H1 (cell line): Measurements from ENCODE around the gene GRM4. TPM values are rescaled to one million over a fixed set of nuclear protein-coding genes. Genes with fewer than 3 reads are reported as not detected.

Source experiments
- ATF2 ChIP-seq: IDR thresholded peaks from 2 replicates; pipeline ENCODE4 v1.6.1; 2012; ENCODE audit warnings: low read length, inconsistent platforms
- polyA plus RNA-seq, 7 experiments: library from polyadenylated mRNA; depleted of rRNA in 3 of 7; stranded (reverse) in 5 of 7; unstranded in 2 of 7; fragments of >200 nt in 5 of 7; fragments of 200-250 nt in 2 of 7; gene quantifications; 1 replicate in 5 of 7; 2 replicates in 1 of 7; 4 replicates in 1 of 7; pipeline versions ENCODE4 v1.2.1 to v1.2.3, GENCODE V29; 2011 to 2013; ENCODE audit warnings: missing spikeins in 2 of 7, mixed read lengths in 2 of 7
- total RNA-seq: library from RNA; stranded (reverse); fragmentation: NEBNext Ultra II Directional; extraction: Animal tissue kit (Norgen Biotek cat#: 25700); gene quantifications from 2 replicates; pipeline ENCODE4 v1.2.1, GENCODE V29; 2021
- TF ChIP-seq, protein P1 (sequence below): IDR thresholded peaks from 2 replicates; pipeline ENCODE4 v1.6.1; 2011; ENCODE audit warnings: low read length, improper control_type of control experiment
- TF ChIP-seq, protein P2 (sequence below): fragments of 300-600 bp; sonication (generic); IDR thresholded peaks from 2 replicates; pipeline ENCODE4 v1.7.1; 2012; ENCODE audit warnings: low read length, moderate library complexity, mild to moderate bottlenecking, inconsistent platforms; ENCODE audit not compliant: insufficient replicate concordance

GRM4 gene
- total and polyA plus RNA-seq, 2 of the 8 experiments (the other 6 are each of a cell fraction or from before 2014, with no cell fraction given): 19.6 to 21.5 TPM

- TF ChIP-seq, protein P1, sequence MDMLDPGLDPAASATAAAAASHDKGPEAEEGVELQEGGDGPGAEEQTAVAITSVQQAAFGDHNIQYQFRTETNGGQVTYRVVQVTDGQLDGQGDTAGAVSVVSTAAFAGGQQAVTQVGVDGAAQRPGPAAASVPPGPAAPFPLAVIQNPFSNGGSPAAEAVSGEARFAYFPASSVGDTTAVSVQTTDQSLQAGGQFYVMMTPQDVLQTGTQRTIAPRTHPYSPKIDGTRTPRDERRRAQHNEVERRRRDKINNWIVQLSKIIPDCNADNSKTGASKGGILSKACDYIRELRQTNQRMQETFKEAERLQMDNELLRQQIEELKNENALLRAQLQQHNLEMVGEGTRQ: no peak
- TF ChIP-seq, protein P2, sequence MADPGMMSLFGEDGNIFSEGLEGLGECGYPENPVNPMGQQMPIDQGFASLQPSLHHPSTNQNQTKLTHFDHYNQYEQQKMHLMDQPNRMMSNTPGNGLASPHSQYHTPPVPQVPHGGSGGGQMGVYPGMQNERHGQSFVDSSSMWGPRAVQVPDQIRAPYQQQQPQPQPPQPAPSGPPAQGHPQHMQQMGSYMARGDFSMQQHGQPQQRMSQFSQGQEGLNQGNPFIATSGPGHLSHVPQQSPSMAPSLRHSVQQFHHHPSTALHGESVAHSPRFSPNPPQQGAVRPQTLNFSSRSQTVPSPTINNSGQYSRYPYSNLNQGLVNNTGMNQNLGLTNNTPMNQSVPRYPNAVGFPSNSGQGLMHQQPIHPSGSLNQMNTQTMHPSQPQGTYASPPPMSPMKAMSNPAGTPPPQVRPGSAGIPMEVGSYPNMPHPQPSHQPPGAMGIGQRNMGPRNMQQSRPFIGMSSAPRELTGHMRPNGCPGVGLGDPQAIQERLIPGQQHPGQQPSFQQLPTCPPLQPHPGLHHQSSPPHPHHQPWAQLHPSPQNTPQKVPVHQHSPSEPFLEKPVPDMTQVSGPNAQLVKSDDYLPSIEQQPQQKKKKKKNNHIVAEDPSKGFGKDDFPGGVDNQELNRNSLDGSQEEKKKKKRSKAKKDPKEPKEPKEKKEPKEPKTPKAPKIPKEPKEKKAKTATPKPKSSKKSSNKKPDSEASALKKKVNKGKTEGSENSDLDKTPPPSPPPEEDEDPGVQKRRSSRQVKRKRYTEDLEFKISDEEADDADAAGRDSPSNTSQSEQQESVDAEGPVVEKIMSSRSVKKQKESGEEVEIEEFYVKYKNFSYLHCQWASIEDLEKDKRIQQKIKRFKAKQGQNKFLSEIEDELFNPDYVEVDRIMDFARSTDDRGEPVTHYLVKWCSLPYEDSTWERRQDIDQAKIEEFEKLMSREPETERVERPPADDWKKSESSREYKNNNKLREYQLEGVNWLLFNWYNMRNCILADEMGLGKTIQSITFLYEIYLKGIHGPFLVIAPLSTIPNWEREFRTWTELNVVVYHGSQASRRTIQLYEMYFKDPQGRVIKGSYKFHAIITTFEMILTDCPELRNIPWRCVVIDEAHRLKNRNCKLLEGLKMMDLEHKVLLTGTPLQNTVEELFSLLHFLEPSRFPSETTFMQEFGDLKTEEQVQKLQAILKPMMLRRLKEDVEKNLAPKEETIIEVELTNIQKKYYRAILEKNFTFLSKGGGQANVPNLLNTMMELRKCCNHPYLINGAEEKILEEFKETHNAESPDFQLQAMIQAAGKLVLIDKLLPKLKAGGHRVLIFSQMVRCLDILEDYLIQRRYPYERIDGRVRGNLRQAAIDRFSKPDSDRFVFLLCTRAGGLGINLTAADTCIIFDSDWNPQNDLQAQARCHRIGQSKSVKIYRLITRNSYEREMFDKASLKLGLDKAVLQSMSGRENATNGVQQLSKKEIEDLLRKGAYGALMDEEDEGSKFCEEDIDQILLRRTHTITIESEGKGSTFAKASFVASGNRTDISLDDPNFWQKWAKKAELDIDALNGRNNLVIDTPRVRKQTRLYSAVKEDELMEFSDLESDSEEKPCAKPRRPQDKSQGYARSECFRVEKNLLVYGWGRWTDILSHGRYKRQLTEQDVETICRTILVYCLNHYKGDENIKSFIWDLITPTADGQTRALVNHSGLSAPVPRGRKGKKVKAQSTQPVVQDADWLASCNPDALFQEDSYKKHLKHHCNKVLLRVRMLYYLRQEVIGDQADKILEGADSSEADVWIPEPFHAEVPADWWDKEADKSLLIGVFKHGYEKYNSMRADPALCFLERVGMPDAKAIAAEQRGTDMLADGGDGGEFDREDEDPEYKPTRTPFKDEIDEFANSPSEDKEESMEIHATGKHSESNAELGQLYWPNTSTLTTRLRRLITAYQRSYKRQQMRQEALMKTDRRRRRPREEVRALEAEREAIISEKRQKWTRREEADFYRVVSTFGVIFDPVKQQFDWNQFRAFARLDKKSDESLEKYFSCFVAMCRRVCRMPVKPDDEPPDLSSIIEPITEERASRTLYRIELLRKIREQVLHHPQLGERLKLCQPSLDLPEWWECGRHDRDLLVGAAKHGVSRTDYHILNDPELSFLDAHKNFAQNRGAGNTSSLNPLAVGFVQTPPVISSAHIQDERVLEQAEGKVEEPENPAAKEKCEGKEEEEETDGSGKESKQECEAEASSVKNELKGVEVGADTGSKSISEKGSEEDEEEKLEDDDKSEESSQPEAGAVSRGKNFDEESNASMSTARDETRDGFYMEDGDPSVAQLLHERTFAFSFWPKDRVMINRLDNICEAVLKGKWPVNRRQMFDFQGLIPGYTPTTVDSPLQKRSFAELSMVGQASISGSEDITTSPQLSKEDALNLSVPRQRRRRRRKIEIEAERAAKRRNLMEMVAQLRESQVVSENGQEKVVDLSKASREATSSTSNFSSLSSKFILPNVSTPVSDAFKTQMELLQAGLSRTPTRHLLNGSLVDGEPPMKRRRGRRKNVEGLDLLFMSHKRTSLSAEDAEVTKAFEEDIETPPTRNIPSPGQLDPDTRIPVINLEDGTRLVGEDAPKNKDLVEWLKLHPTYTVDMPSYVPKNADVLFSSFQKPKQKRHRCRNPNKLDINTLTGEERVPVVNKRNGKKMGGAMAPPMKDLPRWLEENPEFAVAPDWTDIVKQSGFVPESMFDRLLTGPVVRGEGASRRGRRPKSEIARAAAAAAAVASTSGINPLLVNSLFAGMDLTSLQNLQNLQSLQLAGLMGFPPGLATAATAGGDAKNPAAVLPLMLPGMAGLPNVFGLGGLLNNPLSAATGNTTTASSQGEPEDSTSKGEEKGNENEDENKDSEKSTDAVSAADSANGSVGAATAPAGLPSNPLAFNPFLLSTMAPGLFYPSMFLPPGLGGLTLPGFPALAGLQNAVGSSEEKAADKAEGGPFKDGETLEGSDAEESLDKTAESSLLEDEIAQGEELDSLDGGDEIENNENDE: no peak
- no peak for TF ChIP-seq ATF2
These were observed 164.0 kb downstream of the GRM4 start (continued) for GRCh38 chr6:33981861-33982260.
